GM21529 (cell line): ENCODE data around the gene CYLD.
A peak's percentile ranks its signal among the peaks of the same experiment; 100 is the strongest.

ENCODE experiments used
- ATAC-seq: cut with Tn5 transposase; IDR thresholded peaks from one replicate; pipeline ENCODE4 v1.9.1; 2021; ENCODE audit not compliant: unreplicated experiment

The CYLD gene

GRCh38 chr16:50776037-50776436 lies 34.2 kb downstream of the CYLD start:
- no peak for ATAC-seq

GRCh38 chr16:50778284-50779163 lies 36.6 kb downstream of the CYLD start:
- no peak for ATAC-seq

- ATAC-seq = no peak
These were observed 39.2 kb downstream of the CYLD start for GRCh38 chr16:50781043-50781442.

GRCh38 chr16:50781518-50781917 lies 39.6 kb downstream of the CYLD start:
- ATAC-seq = no peak

GRCh38 chr16:50789757-50790156 lies 47.9 kb downstream of the CYLD start:
- ATAC-seq = no peak

GRCh38 chr16:50791522-50791921 lies 49.6 kb downstream of the CYLD start:
- ATAC-seq = no peak

- ATAC-seq = no peak
These were observed 54.9 kb downstream of the CYLD start for GRCh38 chr16:50796829-50797228.

- ATAC-seq = no peak
These were observed 55.6 kb downstream of the CYLD start for GRCh38 chr16:50797456-50797855.

GRCh38 chr16:50800074-50800473 lies 58.2 kb downstream of the CYLD start:
- ATAC-seq = no peak

GRCh38 chr16:50801036-50801435 lies 59.1 kb downstream of the CYLD start:
- no peak for ATAC-seq

GRCh38 chr16:50802000-50802399 lies 60.1 kb downstream of the CYLD start:
- no peak for ATAC-seq

- no peak for ATAC-seq
These were observed 61.1 kb downstream of the CYLD start for GRCh38 chr16:50802961-50803360.

GRCh38 chr16:50804290-50804907 lies 62.5 kb downstream of the CYLD start:
- no peak for ATAC-seq

GRCh38 chr16:50806099-50807062 lies 64.5 kb downstream of the CYLD start:
- ATAC-seq = peak; percentile 80

- ATAC-seq = no peak
These were observed 67.1 kb downstream of the CYLD start for GRCh38 chr16:50808929-50809538.

- no peak for ATAC-seq
These were observed 67.7 kb downstream of the CYLD start for GRCh38 chr16:50809561-50809960.

GRCh38 chr16:50810241-50810965 lies 68.5 kb downstream of the CYLD start:
- no peak for ATAC-seq

GRCh38 chr16:50812046-50812445 lies 70.2 kb downstream of the CYLD start:
- ATAC-seq = no peak

- ATAC-seq = no peak
These were observed 71.1 kb downstream of the CYLD start for GRCh38 chr16:50812876-50813466.

- ATAC-seq = no peak
These were observed 72.2 kb downstream of the CYLD start for GRCh38 chr16:50814052-50814451.
